Fibroblast of the aortic adventitia (primary cell): ENCODE data around the gene SLAMF1. TPM values are rescaled to one million over a fixed set of nuclear protein-coding genes. Genes with fewer than 3 reads are reported as not detected.

Experiments used
- DNase-seq: peaks from one replicate; pipeline ENCODE4 v3.0.0-alpha.2; 2010; ENCODE audit warnings: low read depth
- H3K4me3 ChIP-seq: 2 replicates; pipeline ENCODE4 v1.5.1; 2011; ENCODE audit warnings: low read depth, mild to moderate bottlenecking, control low read depth, low read length, moderate library complexity
- CTCF ChIP-seq: IDR thresholded peaks from 2 replicates; pipeline ENCODE4 v1.5.1; 2011; ENCODE audit warnings: mild to moderate bottlenecking, low read length, control low read depth, inconsistent platforms; ENCODE audit not compliant: insufficient read depth
- total RNA-seq: library from RNA; depleted of rRNA; stranded (reverse); fragments of >200 nt; gene quantifications from 2 replicates; pipeline ENCODE4 v1.2.3, GENCODE V29; 2012; ENCODE audit warnings: low replicate concordance

Gene SLAMF1
- total RNA-seq, 1 donor, result not detected

- no peak for DNase-seq
- TF ChIP-seq CTCF, result no peak
- no peak overlapping the region for H3K4me3 ChIP-seq
Measured at GRCh38 chr1:160646180-160646579, 664 bp downstream of the SLAMF1 start.

- no peak for DNase-seq
- no peak for TF ChIP-seq CTCF
- no peak overlapping the region for H3K4me3 ChIP-seq
Measured at GRCh38 chr1:160645386-160646130, 1.3 kb downstream of the SLAMF1 start.

GRCh38 chr1:160644399-160644798 lies 2.4 kb downstream of the SLAMF1 start:
- H3K4me3 ChIP-seq, result no peak overlapping the region
- TF ChIP-seq CTCF, result no peak
- DNase-seq, result no peak

- no peak for DNase-seq
- H3K4me3 ChIP-seq, result no peak overlapping the region
- no peak for TF ChIP-seq CTCF
Measured at GRCh38 chr1:160643138-160643537, 3.7 kb downstream of the SLAMF1 start.

- no peak for TF ChIP-seq CTCF
- H3K4me3 ChIP-seq, result no peak overlapping the region
- no peak for DNase-seq
Measured at GRCh38 chr1:160642281-160642644, 4.6 kb downstream of the SLAMF1 start.

GRCh38 chr1:160641323-160642280 lies 5.2 kb downstream of the SLAMF1 start:
- no peak for DNase-seq
- TF ChIP-seq CTCF, result no peak
- no peak overlapping the region for H3K4me3 ChIP-seq
